ENCODE data around the gene FARS2.

FARS2 gene

DNA sequence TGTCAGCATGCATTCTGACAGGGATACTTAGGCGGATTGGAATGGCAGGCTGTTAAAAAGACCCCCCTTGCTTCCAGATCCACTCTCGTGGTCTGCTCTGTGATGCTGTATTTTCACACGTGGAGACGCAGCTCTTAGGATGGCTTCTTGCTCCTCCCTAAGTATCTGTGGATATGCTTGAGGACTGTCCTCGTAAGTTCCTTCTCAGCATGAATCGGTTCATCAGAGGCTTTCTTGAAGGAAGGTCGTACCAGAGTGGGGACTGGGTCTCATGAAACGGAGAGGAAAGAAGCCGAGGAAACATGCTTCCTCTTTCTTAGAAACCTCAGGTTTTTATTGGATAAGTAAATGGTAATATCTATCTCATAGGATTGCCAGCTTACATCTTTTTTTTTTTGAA is 220.4 kb downstream of the FARS2 start:
- H3K27me3 ChIP-seq (ENCODE audit: control insufficient read depth, insufficient read depth, low read length): no peaks in the 10 kb centered on the region
- H3K27ac ChIP-seq (ENCODE audit: low read depth, low read length): no peak overlapping the region
- no peak overlapping the region for H3K4me3 ChIP-seq (ENCODE audit: low read depth, low read length)

DNA sequence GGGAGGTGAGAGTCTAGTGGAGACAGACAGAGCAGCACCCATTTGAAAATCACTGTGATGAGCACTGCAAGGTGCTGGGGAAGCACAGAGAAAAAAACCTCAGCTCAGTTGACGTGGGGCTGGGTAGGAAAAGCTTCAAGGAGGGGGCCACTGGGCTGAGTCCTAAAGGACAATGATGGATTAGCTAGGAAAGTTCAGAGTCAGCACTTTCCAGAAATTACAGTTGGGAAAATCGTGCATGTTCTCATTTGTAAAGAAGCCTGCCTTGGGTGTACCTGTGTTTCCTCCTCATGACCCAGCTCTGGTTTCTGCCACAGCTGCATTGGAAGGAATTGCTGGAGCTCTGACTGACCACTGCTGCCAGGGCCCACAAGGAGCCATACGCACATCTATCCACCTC is 221.3 kb downstream of the FARS2 start:
- Histone ChIP-seq H3K4me3 (ENCODE audit: low read depth, low read length) (no peak overlapping the region), H3K27me3 (ENCODE audit: control insufficient read depth, insufficient read depth, low read length) (no peaks in the 10 kb centered on the region), H3K4me1 (ENCODE audit: control insufficient read depth, insufficient read depth, low read length) (no peaks in the 10 kb centered on the region), H3K36me3 (ENCODE audit: control insufficient read depth, insufficient read depth, low read length) (no peaks in the 10 kb centered on the region), H3K9me3 (ENCODE audit: control insufficient read depth, insufficient read depth, low read length) (no peaks in the 10 kb centered on the region), H3K27ac (ENCODE audit: low read depth, low read length) (no peak overlapping the region), H3K9ac (ENCODE audit: low read depth, low read length) (no peak overlapping the region)

More for the DNA sequence above, 220.4 kb downstream of the FARS2 start:
- Histone ChIP-seq H3K4me1 (ENCODE audit: control insufficient read depth, insufficient read depth, low read length) (no peaks in the 10 kb centered on the region), H3K36me3 (ENCODE audit: control insufficient read depth, insufficient read depth, low read length) (no peaks in the 10 kb centered on the region), H3K9me3 (ENCODE audit: control insufficient read depth, insufficient read depth, low read length) (no peaks in the 10 kb centered on the region), H3K9ac (ENCODE audit: low read depth, low read length) (no peak overlapping the region)

DNA sequence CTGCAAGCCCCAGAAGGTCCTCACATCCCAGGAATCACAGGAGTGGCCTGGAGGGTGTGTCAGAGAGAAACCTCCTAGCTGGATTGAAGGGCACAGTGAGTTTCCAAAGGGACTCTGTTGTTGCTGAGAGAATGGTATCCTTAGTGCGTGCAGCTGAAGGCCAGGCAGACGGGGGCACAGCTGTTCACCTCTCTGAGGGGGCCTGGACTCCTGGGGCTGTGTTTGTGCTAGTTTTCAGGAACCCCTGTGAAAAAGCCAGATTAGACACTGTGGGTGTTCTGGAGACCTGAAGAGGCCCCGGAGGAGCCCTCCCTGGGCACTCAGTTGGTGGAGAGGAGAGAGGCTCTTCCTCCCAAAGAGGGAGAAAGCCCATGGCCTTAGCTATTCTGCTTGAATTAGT is 223.4 kb downstream of the FARS2 start:
- H3K9me3 ChIP-seq (ENCODE audit: control insufficient read depth, insufficient read depth, low read length): no peaks in the 10 kb centered on the region
- H3K27me3 ChIP-seq (ENCODE audit: control insufficient read depth, insufficient read depth, low read length): no peaks in the 10 kb centered on the region
- H3K4me1 ChIP-seq (ENCODE audit: control insufficient read depth, insufficient read depth, low read length): no peaks in the 10 kb centered on the region

DNA sequence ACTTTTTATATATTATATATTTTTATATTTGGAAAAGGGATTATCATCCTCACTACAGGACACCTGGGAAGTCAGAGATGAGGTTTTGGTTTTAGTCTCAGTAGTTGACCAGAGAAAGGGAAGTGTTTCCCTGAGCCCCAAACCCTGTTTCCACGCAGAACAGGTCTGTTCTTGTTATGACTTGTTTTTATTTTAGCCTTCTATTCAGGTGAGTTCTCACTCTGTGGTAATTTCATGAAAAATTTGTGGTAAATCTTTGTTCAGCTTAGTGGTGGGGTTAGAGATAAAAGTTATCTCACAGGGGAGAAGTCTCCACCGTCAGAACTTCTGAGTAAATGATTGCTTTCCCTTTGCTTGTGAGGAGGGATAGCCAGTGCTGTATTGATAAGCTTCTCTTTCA is 224.9 kb downstream of the FARS2 start:
- no peaks in the 10 kb centered on the region for H3K36me3 ChIP-seq (ENCODE audit: control insufficient read depth, insufficient read depth, low read length)
- H3K27me3 ChIP-seq (ENCODE audit: control insufficient read depth, insufficient read depth, low read length): no peaks in the 10 kb centered on the region
- no peak overlapping the region for H3K27ac ChIP-seq (ENCODE audit: low read depth, low read length)
- no peak overlapping the region for H3K9ac ChIP-seq (ENCODE audit: low read depth, low read length)
- H3K9me3 ChIP-seq (ENCODE audit: control insufficient read depth, insufficient read depth, low read length): no peaks in the 10 kb centered on the region
- no peak overlapping the region for H3K4me3 ChIP-seq (ENCODE audit: low read depth, low read length)
- no peaks in the 10 kb centered on the region for H3K4me1 ChIP-seq (ENCODE audit: control insufficient read depth, insufficient read depth, low read length)

More for the DNA sequence above, 223.4 kb downstream of the FARS2 start:
- no peak overlapping the region for H3K27ac ChIP-seq (ENCODE audit: low read depth, low read length)
- H3K36me3 ChIP-seq (ENCODE audit: control insufficient read depth, insufficient read depth, low read length): no peaks in the 10 kb centered on the region
- H3K9ac ChIP-seq (ENCODE audit: low read depth, low read length): no peak overlapping the region
- no peak overlapping the region for H3K4me3 ChIP-seq (ENCODE audit: low read depth, low read length)

DNA sequence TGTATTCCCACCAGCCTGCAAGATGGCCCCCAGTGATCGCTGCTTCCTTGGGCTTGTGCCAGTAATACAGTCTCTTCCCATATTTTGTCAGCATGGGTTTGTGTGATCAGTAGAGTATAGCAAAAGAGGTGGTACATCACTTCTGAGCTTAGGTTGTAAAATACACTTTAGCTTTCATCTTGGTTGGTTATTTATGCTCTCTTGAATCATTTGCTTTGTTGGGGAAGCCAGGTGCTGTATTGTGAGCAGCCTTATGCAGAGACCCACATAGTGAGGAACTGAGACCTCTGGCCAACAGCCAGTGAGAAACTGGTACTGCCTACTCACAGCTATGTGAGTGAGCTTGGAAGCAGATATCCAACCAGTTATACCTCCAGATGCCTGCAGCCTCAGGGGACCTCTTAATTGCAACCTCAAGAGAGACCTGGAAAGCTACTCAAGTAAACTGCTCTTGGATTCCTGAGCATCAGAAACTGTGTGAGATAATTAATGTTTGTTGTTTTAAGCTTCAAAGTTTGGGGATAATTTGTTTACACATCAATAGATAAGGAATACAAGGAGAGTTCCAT is 229.3 kb downstream of the FARS2 start:
- Histone ChIP-seq H3K36me3 (ENCODE audit: control insufficient read depth, insufficient read depth, low read length) (no peaks in the 10 kb centered on the region), H3K27me3 (ENCODE audit: control insufficient read depth, insufficient read depth, low read length) (no peaks in the 10 kb centered on the region), H3K4me1 (ENCODE audit: control insufficient read depth, insufficient read depth, low read length) (no peaks in the 10 kb centered on the region), H3K9ac (ENCODE audit: low read depth, low read length) (no peak overlapping the region), H3K9me3 (ENCODE audit: control insufficient read depth, insufficient read depth, low read length) (no peaks in the 10 kb centered on the region), H3K27ac (ENCODE audit: low read depth, low read length) (no peak overlapping the region), H3K4me3 (ENCODE audit: low read depth, low read length) (no peak overlapping the region)

DNA sequence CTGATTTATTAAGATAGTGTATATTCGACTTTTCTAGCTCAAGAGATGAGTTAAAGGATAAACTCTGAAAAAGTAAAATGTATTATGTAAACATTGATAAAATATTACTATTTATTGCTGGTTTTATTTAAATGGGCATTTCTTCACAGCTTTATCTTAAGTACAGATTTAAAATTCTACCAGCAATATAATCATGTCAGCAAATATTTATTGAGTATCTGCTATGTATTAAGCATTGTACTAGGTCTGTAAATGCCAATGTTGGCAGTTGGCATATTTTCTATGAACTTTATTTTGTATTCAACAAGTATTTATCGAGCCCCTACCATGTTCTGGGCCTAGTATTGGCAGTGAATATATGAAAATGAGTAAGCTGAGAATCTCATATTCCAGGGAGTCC is 231.0 kb downstream of the FARS2 start:
- Histone ChIP-seq H3K27ac (ENCODE audit: low read depth, low read length) (no peak overlapping the region), H3K4me3 (ENCODE audit: low read depth, low read length) (no peak overlapping the region), H3K36me3 (ENCODE audit: control insufficient read depth, insufficient read depth, low read length) (no peaks in the 10 kb centered on the region), H3K9ac (ENCODE audit: low read depth, low read length) (no peak overlapping the region), H3K9me3 (ENCODE audit: control insufficient read depth, insufficient read depth, low read length) (no peaks in the 10 kb centered on the region), H3K4me1 (ENCODE audit: control insufficient read depth, insufficient read depth, low read length) (0 out of 2 replicates have a peak, but pooled peaks cover under 1% of the 10 kb centered on the region), H3K27me3 (ENCODE audit: control insufficient read depth, insufficient read depth, low read length) (no peaks in the 10 kb centered on the region)

DNA sequence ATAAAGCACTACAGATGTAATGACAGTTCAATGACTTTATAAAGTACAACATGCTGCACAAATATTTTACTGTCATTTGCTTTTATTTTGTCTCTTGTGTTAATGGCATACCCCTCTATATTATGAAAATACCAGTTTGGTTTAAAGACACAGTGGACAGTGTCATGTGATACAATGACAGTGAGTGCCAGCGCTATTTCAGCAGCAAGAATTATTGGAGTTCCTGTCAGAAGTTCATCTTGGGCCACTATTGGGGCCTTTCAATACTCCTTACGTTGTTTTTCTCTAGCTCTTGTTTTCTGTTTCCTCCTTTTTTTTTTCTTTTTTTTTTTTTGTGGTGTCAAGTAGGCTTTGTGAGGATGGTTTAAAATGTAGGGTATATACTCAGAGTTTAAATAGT is 232.5 kb downstream of the FARS2 start:
- no peaks in the 10 kb centered on the region for H3K36me3 ChIP-seq (ENCODE audit: control insufficient read depth, insufficient read depth, low read length)
- no peaks in the 10 kb centered on the region for H3K27me3 ChIP-seq (ENCODE audit: control insufficient read depth, insufficient read depth, low read length)
- H3K9ac ChIP-seq (ENCODE audit: low read depth, low read length): no peak overlapping the region
- no peak overlapping the region for H3K27ac ChIP-seq (ENCODE audit: low read depth, low read length)
- H3K4me1 ChIP-seq (ENCODE audit: control insufficient read depth, insufficient read depth, low read length): peaks cover 6% of the 10 kb centered on the region; the same call in 1 of the 2 replicates
- no peak overlapping the region for H3K4me3 ChIP-seq (ENCODE audit: low read depth, low read length)
- H3K9me3 ChIP-seq (ENCODE audit: control insufficient read depth, insufficient read depth, low read length): no peaks in the 10 kb centered on the region

DNA sequence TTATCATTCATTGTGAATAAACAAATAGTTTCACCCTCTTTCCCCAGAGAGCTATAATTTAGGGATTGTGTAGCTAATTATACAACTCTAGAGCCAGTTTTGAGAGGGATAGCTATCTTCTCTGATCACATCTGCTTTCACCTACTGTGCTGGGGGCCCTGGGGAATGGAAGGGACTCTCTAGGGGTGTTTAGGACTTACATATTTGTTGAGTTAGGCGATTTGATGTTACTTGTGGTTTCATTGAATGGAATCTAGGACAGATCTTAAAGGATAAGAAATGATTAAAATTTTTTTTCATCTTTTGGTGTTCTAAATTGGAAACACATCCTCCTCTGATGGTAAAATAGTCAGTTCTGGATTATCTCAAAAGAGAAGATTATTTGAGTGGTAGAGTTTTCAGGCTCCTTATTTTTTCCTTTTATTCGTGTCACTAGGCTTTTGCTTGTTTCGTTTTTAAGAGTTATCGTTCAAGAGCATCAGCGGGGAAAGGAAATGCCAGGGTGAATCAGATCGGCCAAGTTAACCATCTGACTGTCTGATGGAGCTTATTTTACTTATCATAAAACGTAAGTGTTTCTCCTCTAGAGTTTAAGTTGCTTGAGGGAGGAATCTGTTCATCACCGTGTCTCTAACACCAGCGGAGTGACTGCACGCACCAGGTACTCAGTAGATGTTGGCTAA is 236.7 kb downstream of the FARS2 start:
- Histone ChIP-seq H3K36me3 (ENCODE audit: control insufficient read depth, insufficient read depth, low read length) (no peaks in the 10 kb centered on the region), H3K27ac (ENCODE audit: low read depth, low read length) (no peak overlapping the region), H3K4me3 (ENCODE audit: low read depth, low read length) (no peak overlapping the region), H3K4me1 (ENCODE audit: control insufficient read depth, insufficient read depth, low read length) (peaks cover 14% of the 10 kb centered on the region), H3K9ac (ENCODE audit: low read depth, low read length) (no peak overlapping the region), H3K27me3 (ENCODE audit: control insufficient read depth, insufficient read depth, low read length) (no peaks in the 10 kb centered on the region), H3K9me3 (ENCODE audit: control insufficient read depth, insufficient read depth, low read length) (no peaks in the 10 kb centered on the region)

DNA sequence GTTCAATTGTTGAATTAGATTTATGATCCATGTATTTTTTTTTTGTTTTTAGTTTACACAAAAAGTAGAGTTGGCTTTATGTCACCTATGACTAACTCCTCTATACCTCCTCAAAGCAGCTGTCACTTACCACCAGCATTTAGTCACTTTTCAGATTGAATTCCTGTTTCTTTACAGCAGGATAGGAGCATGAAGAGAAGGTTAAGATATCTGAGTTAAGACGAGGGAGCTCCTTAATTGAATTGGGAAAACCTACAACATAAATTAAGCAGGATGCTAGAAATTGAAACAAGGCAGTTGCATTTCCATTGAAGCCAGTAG is 237.2 kb downstream of the FARS2 start:
- peaks cover 14% of the 10 kb centered on the region for H3K4me1 ChIP-seq (ENCODE audit: control insufficient read depth, insufficient read depth, low read length)
- H3K27me3 ChIP-seq (ENCODE audit: control insufficient read depth, insufficient read depth, low read length): no peaks in the 10 kb centered on the region
- H3K9me3 ChIP-seq (ENCODE audit: control insufficient read depth, insufficient read depth, low read length): no peaks in the 10 kb centered on the region
- H3K27ac ChIP-seq (ENCODE audit: low read depth, low read length): no peak overlapping the region
- no peak overlapping the region for H3K9ac ChIP-seq (ENCODE audit: low read depth, low read length)
- H3K4me3 ChIP-seq (ENCODE audit: low read depth, low read length): no peak overlapping the region
- no peaks in the 10 kb centered on the region for H3K36me3 ChIP-seq (ENCODE audit: control insufficient read depth, insufficient read depth, low read length)

DNA sequence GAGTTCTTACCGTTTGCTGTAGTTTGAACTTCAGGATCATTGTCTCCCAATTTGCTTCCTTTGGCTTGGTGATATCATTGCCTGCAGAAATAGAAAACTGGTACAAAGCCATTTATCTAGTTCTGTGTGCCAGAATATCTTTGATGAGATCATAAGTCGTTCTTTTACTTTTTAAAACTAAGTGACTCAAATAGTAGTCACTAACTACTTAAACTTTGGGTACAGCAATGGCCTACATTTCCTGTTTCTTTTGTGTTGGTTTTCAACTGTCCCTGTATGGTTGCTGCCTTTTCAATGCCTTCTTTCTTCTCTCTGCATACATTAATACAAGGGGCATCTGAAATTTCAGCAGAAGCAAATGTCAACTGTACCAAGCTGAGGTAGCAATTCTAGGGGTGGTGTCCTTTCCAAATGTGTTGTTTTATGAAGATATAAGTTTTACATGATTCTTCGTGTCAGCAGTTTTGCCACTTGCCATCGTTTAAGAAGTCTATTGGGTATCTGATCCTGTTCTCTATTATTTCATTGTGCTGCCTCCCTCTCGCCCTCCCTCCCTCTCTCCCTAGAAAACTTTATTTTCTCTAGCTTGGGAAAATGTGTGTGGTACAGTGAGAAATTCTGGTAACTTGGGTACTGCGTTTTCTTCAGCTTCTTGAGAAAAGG is 238.5 kb downstream of the FARS2 start:
- H3K4me1 ChIP-seq (ENCODE audit: control insufficient read depth, insufficient read depth, low read length): peaks cover 14% of the 10 kb centered on the region
- no peak overlapping the region for H3K4me3 ChIP-seq (ENCODE audit: low read depth, low read length)
- H3K36me3 ChIP-seq (ENCODE audit: control insufficient read depth, insufficient read depth, low read length): no peaks in the 10 kb centered on the region
- no peaks in the 10 kb centered on the region for H3K27me3 ChIP-seq (ENCODE audit: control insufficient read depth, insufficient read depth, low read length)
- H3K9ac ChIP-seq (ENCODE audit: low read depth, low read length): no peak overlapping the region; the same call in 1 of the 2 replicates
- no peak overlapping the region for H3K27ac ChIP-seq (ENCODE audit: low read depth, low read length)
- no peaks in the 10 kb centered on the region for H3K9me3 ChIP-seq (ENCODE audit: control insufficient read depth, insufficient read depth, low read length)

DNA sequence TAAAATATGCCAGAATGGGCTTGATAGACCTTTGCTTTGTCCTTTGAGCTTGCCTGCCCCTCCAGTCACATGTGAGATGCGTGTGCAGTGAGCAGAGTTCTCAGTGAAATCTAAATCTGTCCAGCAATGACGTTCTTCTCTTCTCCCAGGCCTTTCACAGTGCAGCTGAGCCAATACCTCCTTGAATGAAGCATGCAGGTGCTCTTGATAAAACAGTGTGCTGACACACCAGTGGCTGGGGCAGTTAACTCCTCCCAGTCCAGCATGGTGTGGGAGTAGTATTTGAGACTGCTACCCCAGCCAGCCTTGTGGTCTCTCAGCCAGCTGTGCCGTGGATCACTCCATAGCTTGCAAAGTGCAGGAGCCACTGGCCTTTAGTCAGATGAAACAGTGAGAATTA is 240.5 kb downstream of the FARS2 start:
- Histone ChIP-seq H3K27me3 (ENCODE audit: control insufficient read depth, insufficient read depth, low read length) (no peaks in the 10 kb centered on the region), H3K27ac (ENCODE audit: low read depth, low read length) (no peak overlapping the region), H3K4me3 (ENCODE audit: low read depth, low read length) (no peak overlapping the region), H3K36me3 (ENCODE audit: control insufficient read depth, insufficient read depth, low read length) (no peaks in the 10 kb centered on the region), H3K9me3 (ENCODE audit: control insufficient read depth, insufficient read depth, low read length) (no peaks in the 10 kb centered on the region), H3K4me1 (ENCODE audit: control insufficient read depth, insufficient read depth, low read length) (peaks cover 14% of the 10 kb centered on the region), H3K9ac (ENCODE audit: low read depth, low read length) (no peak overlapping the region)
